Fibroblast of skin of scalp (primary cell): ENCODE measurements around the gene UCP3.
A peak's percentile ranks its signal among the peaks of the same experiment; 100 is the strongest.
"Not testable (repeated sequence)": the region's sequence is repeated elsewhere in the genome, so short reads cannot be mapped to it uniquely, and the experiment has no call there.

ENCODE experiments used
- DNase-seq: peaks from one replicate; pipeline ENCODE4 v3.0.0-alpha.2; 2013

The UCP3 gene

DNA sequence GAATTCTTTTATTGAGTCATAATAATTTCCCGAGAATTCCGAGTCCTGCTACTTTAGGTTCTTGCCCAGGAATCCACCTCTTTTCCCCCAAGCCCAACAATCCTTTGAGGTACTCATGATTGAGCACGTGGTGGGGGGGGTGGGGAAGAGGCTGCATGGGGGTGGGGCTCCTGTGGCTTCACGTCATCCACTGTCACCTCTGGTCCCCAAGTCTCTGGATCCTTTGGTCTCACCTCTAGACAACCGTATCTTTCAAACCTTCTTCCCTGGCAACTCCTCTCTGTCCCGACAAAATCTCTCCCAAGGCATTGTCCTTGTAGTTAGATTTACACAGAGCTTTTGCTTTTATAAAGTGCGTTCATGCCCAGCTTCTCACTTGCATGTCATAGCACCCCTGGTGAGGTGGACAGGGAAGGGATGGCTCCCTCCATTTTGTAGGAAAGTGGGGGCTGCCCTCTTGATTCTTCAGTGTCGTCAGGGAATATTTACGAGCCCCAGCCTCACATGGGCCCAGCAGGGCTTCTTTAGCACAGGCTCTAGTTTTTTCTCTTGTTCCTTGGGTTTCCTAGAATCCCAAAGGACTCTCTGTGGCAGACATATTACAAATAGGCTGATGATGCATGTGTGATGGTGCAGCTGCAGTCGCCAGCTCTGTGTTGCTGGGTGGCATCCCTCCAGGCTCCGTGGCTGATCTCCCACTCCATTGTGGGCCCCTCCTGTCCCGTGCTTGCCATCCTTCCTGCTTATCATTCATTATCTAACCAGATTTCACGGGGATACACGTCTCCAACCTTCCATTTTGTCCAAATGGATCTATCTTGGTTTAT lies 8.4 kb downstream of the UCP3 start:
- no peak for DNase-seq

- DNase-seq, result no peak
Measured at GRCh38 chr11:73999581-74000306, 9.1 kb downstream of the UCP3 start.

DNA sequence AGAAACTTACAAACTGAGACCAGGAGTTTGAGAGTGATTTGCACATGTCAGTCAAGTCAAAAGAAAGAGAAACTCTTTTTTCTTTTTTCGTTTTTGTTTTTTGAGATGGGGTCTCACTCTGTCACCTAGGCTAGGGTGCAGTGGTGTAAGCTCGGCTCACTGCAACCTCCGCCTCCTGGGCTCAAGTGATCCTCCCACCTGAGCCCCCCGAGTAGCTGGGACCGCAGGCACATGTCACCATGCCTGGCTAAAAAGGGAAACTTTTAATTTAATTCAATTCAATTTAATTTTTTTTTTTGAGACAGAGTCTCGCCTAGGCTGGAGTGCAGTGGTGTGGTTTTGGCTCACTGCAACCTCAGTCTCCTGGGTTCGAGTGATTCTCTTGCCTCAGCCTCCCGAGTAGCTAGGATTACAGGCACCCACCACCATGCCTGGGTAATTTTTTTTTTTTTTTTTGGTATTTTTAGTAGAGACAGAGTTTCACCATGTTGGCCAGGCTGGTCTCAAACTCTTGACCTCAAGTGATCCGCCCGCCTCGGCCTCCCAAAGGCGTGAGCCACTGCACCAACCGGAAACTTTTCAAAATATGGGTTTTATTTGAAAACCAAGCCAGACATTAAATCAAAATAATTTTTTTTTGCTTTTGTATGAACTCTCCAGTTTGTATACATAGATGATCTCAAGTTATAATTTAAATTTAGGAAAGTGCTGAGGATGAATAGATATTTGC lies 9.9 kb downstream of the UCP3 start:
- DNase-seq, result no peak

DNA sequence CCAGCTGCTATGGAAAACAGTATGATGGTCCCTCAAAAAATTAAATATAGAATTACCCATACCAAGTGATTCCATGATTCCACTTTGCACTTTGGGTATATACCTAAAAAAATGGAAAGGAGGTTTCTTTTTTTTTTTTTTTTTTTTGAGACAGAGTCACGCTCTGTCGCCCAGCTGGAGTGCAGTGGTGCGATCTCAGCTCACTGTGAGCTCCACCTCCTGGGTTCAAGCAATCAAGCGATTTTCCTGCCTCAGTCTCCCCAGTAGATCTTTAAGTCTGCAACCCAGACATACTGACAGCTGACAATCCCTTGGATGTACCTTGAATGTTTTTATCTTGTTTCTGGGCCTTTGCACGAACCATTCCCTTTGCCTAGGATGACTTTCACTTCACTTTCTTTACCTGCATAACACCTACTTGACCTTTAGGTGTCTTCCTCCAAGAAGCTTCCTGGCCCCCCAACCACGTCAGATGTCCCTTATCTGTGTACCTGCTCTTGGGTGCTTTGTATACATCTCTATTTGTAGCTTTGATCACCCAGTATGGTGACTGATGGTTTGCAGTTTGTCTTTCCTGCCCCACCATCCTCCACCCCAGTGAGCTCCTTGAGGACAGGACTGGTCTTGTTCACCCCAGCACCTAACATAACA lies 11.6 kb downstream of the UCP3 start:
- DNase-seq, result no peak

DNA sequence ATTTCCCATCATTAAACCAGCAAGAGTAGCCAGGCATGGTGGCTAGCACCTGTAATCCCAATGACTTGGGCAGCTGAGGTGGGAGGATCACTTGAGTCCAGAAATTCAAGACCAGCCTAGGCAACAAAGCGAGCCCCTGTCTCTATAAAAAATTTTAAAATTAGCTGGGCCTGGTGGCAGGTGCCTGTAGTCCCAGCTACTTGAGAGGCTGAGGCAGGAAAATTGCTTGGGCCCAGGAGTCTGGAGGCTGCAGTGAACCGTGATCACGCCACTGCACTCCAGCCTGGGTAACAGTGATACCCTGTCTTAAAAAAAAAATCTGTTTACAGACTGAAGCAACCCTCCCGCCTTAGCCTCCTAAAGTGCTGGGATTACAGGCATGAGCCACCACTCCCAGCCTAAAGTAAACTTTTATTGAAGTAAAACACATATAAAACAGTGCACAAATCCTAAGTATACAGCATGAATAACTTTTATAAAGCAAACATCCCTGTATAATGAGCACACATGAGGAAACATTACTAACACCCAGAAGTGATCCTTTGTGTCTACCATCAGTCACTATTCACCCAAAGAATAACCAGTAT lies 12.6 kb downstream of the UCP3 start:
- no peak for DNase-seq

DNA sequence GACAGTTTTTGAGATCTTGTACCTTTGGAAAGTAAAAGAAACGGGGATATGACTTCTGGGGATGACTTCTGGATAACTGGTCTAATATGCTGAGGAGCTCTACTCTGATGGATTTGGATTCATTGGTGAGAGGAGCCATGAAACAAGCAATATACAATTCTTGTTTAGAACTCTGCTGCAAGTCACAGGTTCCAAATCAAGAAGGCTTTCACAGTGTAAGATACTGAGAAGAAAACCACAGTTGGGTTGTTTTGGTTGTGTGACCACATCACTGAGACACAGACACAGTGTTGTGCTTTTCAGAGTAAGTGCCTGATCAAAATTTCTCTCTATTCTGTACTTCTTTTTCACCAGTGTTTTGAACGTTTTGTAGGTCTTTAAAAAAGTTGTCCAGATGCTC lies 13.2 kb downstream of the UCP3 start:
- no peak for DNase-seq

DNA sequence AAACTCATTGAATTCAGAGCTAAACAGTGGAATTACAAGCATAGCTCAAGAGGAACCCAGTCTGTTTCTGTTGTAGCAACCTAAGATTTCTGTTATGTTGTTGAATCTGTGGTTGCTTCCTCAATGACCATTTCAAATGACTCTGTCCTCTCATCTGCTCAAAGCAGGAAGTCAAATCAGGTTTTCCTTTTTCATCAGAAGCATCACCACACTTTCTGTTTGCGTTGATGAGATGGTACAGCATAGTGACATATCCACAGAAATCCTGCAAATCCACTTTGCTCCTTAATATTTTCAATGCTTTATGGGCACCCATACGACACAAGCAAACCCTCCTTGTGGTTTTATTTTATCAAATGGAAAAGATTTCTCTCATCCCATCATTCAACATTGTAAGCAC lies 13.6 kb downstream of the UCP3 start:
- DNase-seq, result no peak

GRCh38 chr11:73991471-73992006 lies 17.3 kb downstream of the UCP3 start:
- DNase-seq, result no peak

- no peak for DNase-seq
Measured at GRCh38 chr11:73990730-73991129, 18.2 kb downstream of the UCP3 start.

DNA sequence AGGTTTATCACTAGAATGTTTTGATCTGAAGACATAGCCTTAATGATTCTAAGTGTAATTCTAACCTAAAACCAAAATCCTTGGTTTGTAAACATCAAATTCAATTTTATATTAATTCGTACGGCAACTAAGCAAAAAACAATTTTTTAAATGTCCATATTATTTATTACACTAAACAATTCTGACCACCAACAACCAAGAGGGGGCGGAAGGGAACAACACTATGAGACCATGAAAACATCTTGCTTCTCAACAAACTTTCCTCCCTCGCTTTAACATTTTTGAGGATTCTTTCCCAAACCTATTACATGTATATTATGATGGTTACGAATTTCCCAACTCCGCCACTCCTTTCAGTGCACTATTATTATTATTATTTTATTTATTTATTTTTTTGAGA lies 19.7 kb downstream of the UCP3 start:
- DNase-seq, result no peak

DNA sequence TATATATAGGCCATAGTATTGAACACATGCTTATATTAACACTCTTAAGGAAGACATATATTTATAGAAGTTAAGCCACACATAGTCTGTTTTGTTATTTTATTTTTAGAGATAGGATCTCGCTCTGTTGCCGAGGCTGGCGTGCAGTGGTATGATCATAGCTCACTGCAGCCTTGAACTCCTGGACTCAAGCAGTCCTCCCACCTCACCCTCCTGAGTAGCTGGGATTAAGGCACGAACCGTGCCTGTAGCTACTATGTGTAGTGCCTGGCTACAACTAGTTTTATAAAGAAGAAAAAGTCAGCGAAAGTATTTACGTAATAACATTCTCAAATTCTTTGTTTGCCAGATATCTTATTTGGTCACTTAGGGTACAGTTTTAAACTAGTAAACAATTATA lies 20.7 kb downstream of the UCP3 start:
- no peak for DNase-seq

DNA sequence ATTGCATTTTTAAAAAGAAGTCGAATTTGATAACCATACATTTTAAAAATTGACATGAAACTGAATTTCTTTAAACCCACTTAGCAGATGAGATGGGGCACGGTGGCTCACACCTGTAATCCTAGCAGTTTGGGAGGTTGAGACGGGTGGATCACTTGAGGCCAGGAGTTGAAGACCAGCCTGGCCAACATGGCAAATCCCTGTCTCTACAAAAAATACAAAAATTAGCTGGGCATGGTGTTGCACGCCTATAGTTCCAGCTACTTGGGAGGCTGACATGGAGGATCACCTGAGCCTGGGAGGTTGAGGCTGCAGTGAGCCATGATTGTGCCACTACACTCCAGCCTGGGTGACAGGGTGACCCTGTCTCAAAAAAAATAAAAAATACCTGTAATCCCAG lies 23.2 kb downstream of the UCP3 start:
- DNase-seq, result not testable (repeated sequence)

DNA sequence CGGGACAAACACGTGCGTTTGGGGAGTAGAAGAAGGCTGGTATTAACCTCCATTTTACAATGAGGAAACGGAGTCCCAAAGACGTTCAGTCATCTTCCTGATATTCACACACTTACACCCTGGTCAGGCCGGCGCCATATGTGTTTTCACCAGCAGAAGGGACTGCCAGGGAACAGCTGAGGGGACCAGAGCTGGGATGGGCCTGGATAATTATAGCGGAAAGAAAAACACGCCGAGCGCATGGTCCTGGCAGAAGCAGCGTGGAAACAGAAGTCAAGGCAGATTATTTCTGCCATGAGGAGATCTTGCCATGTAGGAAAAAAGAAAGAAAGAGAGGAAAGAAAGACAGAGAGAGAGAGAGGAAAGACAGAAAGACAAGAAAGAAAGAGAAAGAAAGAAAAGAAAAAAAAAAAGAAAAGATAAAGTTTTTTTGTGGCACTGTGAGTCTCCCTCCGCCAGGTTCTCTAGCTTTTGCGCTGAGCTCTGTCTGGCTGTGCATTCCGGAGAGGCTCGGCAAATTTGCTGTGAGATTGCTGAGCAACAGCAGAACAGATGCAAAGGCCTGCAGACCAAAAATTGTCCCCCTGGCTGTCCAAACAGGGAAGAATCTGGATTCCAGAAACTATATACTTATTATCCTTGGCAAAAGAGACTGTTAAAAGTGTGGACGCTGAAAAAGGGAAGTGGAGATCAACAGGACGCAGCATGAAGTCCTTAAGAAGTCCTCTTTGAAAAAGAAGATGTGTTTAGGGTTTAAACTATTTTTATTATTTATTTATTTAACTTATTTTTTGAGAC lies 24.9 kb downstream of the UCP3 start:
- DNase-seq, result no peak

DNA sequence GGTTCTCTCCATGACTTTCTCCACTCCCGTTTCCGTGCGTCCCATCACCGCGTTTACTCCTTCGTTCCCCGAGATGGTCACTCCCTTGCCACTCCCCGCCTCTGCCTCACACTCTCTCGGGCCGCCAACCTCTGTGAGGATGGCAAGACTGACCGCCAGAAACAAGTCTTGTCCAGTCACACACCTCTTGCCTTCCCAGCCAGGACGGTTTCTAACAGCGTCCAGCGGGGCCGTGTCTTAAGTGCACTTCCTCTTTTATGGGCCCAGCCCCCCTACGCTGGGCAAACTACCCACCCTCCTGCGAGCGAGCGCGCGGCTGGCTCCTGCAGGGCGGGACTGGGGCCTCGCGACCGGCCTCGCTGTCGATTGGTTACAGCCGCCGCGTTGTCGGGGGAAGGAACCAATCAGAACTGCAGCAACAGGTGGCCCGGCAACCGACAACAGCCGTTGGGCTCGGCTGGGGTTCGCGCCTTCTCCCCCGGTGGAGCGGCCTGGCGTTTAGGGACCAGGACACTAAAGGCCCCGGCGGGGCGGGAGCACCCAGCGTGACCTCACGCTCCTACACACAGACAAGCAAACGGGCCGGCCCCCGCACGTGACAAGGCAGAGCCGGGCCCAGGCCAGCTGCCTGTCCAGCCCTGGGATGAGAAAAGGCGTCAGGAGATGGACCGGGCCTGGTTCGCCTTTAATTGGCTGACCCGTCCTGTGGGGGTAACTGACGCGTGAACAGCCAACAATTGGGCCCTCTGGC lies 25.7 kb downstream of the UCP3 start:
- peak; percentile 82 for DNase-seq

DNA sequence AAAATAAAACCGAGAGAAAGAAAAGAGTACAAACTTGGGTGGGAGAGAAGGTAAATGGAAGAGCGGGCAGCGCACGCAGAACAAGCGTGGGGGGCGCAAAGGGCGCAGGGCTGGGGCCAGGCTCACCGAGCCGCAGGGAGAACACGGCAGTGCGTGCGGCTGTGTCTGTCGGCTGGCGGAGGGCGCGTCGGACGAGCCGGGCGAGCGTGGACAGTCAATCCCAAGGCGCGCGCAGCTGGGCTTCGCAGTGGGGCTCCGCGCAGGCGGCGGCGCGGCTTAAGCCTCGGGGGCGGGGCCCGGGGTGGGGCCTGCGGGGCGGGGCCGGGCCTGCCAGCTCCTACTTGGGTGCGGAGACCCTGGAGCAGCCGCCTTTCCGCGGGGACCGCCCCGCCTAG lies 26.3 kb downstream of the UCP3 start, which contains the start of gene UCP2:
TSS of gene UCP2 (minus strand) at position 249 of the 395 bp plus-strand sequence. CDS start 4,465 bp downstream, outside the sequence.
- DNase-seq, result peak; percentile 70

DNA sequence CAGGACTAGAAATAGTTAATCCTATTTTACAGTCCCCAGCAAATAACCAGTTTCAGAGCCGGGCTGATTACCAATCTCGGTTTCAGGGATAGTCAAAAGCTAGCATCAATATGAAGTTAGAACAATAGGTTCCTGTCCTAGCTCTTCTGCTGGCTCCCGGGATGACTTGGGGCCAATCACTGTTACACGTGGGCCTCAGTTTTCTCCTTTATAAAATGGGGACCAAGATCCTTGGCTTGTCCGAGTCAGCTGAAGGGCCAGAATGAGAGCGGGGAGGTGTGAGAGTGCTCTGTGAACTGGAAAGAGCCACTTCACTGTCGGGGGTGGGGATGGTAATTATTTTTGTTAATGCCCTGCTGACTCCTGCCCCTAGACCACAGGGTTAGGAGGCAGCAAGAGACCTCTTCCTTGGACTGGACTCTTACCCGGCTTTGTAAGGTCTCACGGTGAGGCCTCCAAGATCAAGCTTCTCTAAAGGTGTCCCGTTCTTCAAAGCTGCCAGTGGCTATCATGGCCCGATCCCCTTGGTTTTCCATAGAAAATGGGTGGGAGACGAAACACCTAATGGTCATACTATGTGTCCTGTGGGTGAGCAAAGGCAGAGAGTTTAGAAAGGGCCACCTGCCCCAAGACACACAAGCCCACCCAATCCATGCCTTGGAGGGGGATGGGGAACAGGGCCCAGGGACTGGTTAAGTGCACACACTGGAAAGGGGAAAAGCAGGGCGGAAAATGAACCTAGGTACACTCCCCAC lies 27.7 kb downstream of the UCP3 start:
- DNase-seq, result no peak

- DNase-seq, result no peak
Measured at GRCh38 chr11:73980001-73980961, 28.6 kb downstream of the UCP3 start.

GRCh38 chr11:73978576-73979086 lies 30.3 kb downstream of the UCP3 start:
- DNase-seq, result no peak
